CD14-positive monocyte (primary cell): ENCODE data around the gene ANO4. TPM values are rescaled to one million over a fixed set of nuclear protein-coding genes. Genes with fewer than 3 reads are reported as not detected.

ENCODE experiments used
- DNase-seq, 3 donors: peaks; one replicate each; pipeline ENCODE4 v3.0.0-alpha.2; 2011 to 2022
- H2AFZ ChIP-seq: 2 replicates; pipeline ENCODE4 v1.6.0; 2012; ENCODE audit warnings: mild to moderate bottlenecking, low read depth, low read length, inconsistent platforms; ENCODE audit not compliant: insufficient read depth, poor library complexity, severe bottlenecking
- H3K27ac ChIP-seq, 2 donors: 1 replicate in 1 of 2; 2 replicates in 1 of 2; pipeline ENCODE4 v1.5.1; 2012 to 2013; ENCODE audit warnings: low read length in 2 of 2, control low read depth in 1 of 2, inconsistent platforms in 1 of 2, low read depth in 1 of 2, mild to moderate bottlenecking in 1 of 2
- H3K27me3 ChIP-seq, 2 donors: one replicate each; pipeline versions ENCODE4 v1.6.0 to v1.6.1; 2011 to 2013; ENCODE audit warnings: low read length in 2 of 2; ENCODE audit not compliant: control insufficient read depth in 2 of 2, insufficient read depth in 2 of 2
- H3K36me3 ChIP-seq, 2 donors: replicated peaks in 1 of 2; 1 replicate in 1 of 2; 2 replicates in 1 of 2; pipeline versions ENCODE4 v1.5.1 to v1.6.1; 2012 to 2013; ENCODE audit warnings: low read length in 2 of 2, control low read depth in 1 of 2, inconsistent platforms in 1 of 2, mild to moderate bottlenecking in 1 of 2; ENCODE audit not compliant: insufficient read depth in 2 of 2, control insufficient read depth in 1 of 2
- H3K4me1 ChIP-seq, 2 donors: 1 replicate in 1 of 2; 2 replicates in 1 of 2; pipeline versions ENCODE4 v1.5.1 to v1.6.1; 2012 to 2013; ENCODE audit warnings: low read length in 2 of 2, control low read depth in 1 of 2, inconsistent platforms in 1 of 2, mild to moderate bottlenecking in 1 of 2, moderate library complexity in 1 of 2; ENCODE audit not compliant: insufficient read depth in 2 of 2, control insufficient read depth in 1 of 2
- H3K4me2 ChIP-seq: replicated peaks from 2 replicates; pipeline ENCODE3; 2012; ENCODE audit warnings: low read length, moderate library complexity, mild to moderate bottlenecking; ENCODE audit not compliant: poor library complexity, severe bottlenecking; ENCODE audit errors: extremely low read depth
- H3K4me3 ChIP-seq, 3 experiments: fragments of 200-600 bp in 1 of 3; sonication (generic) in 1 of 3; replicated peaks in 1 of 3; 1 replicate in 2 of 3; 2 replicates in 1 of 3; pipeline ENCODE4 v1.5.1; 2011 to 2013; ENCODE audit warnings: low read length in 3 of 3, mild to moderate bottlenecking in 3 of 3, control low read depth in 2 of 3, low read depth in 2 of 3, inconsistent platforms in 1 of 3, moderate library complexity in 1 of 3
- H3K79me2 ChIP-seq: 2 replicates; pipeline ENCODE4 v1.6.0; 2012; ENCODE audit warnings: mild to moderate bottlenecking, control low read depth, inconsistent platforms, low read length, moderate library complexity; ENCODE audit not compliant: insufficient read depth
- H3K9ac ChIP-seq: 2 replicates; pipeline ENCODE4 v1.6.0; 2017; ENCODE audit warnings: low read length, mild to moderate bottlenecking; ENCODE audit not compliant: insufficient read depth, poor library complexity, severe bottlenecking
- H3K9me3 ChIP-seq, 2 donors: replicated peaks in 1 of 2; 1 replicate in 1 of 2; 2 replicates in 1 of 2; pipeline versions ENCODE4 v1.5.1 to v1.6.1; 2012 to 2013; ENCODE audit warnings: low read length in 2 of 2, control low read depth in 1 of 2; ENCODE audit not compliant: control insufficient read depth in 1 of 2, insufficient read depth in 1 of 2
- H4K20me1 ChIP-seq: 2 replicates; pipeline ENCODE4 v1.6.0; 2012; ENCODE audit warnings: mild to moderate bottlenecking, low read length, control low read depth, moderate library complexity; ENCODE audit not compliant: insufficient read depth
- H3K27ac Mint-ChIP-seq, 7 donors: one replicate each; pipeline ENCODE4 v1.8.0; 2020; ENCODE audit warnings: mild to moderate bottlenecking in 7 of 7, mixed read lengths in 7 of 7, moderate library complexity in 6 of 7, inconsistent platforms in 2 of 7
- H3K27me3 Mint-ChIP-seq, 3 donors: one replicate each; pipeline ENCODE4 v1.8.0; 2021 to 2022; ENCODE audit warnings: low read depth in 3 of 3, mild to moderate bottlenecking in 3 of 3, mixed read lengths in 3 of 3, moderate library complexity in 3 of 3, inconsistent platforms in 1 of 3
- H3K36me3 Mint-ChIP-seq, 2 donors: one replicate each; pipeline ENCODE4 v1.8.0; 2020; ENCODE audit warnings: mixed read lengths in 2 of 2, inconsistent platforms in 1 of 2, mild to moderate bottlenecking in 1 of 2
- H3K4me1 Mint-ChIP-seq: one replicate; pipeline ENCODE4 v1.8.0; 2020; ENCODE audit warnings: mild to moderate bottlenecking, mixed read lengths
- H3K4me3 Mint-ChIP-seq, 2 donors: one replicate each; pipeline ENCODE4 v1.8.0; 2020; ENCODE audit warnings: mild to moderate bottlenecking in 2 of 2, mixed read lengths in 2 of 2, moderate library complexity in 1 of 2
- H3K9me3 Mint-ChIP-seq, 7 donors: one replicate each; pipeline ENCODE4 v1.8.0; 2020 to 2022; ENCODE audit warnings: mixed read lengths in 7 of 7, mild to moderate bottlenecking in 6 of 7, moderate library complexity in 6 of 7, inconsistent platforms in 2 of 7
- WGBS: methylation state at CpG from one replicate; pipeline ENCODE4 v1.1.5; 2013; ENCODE audit warnings: missing lambda C conversion rate; ENCODE audit not compliant: insufficient coverage; 5-methylcytosine and 5-hydroxymethylcytosine counted together
- intact Hi-C, 2 donors: fragments of 100-400 bp; cut with micrococcal nuclease; formaldehyde crosslinking; loops; one replicate each; pipeline versions ENCODE4 v1.15.0 to v1.15.1; 2023
- polyA plus RNA-seq, 3 donors: library from polyadenylated mRNA; depleted of rRNA in 1 of 3; unstranded in 2 of 3; stranded (reverse) in 1 of 3; fragments of 300-500 nt in 2 of 3; fragments of >200 nt in 1 of 3; fragmentation: Illumina TruSeq in 2 of 3; gene quantifications; 1 replicate in 2 of 3; 2 replicates in 1 of 3; pipeline ENCODE4 v1.2.3, GENCODE V29; 2012 to 2021
- TF ChIP-seq, protein P1 (sequence below): fragments of 200-600 bp; IDR thresholded peaks from one replicate; pipeline ENCODE4 v1.8.0; 2022; ENCODE audit warnings: antibody characterized with exemption, mild to moderate bottlenecking

The ANO4 gene
- polyA plus RNA-seq, 3 donors = not detected

DNA sequence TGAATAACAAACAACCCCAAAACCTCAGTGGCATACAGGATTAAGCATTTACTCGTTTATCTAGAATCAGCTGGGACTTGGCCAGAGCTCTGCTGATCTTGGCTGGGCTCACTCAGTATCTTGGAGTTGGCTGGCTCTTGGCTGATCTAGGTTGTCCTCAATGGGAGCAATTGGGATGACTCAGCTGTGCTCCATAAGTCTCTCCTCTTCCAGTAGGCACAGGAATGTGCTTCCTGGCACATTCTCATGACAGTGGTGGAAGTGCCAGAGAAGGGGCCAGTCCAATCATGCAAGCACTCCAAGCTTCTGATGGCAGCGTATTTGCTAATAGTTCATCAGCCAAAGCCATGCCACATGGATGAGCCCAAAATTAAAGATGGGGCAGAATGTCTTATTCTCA, 41.7 kb upstream of the ANO4 start:
- no peaks in the 10 kb centered on the region for H3K36me3 Mint-ChIP-seq
- no peak overlapping the region for H3K9ac ChIP-seq
- intact Hi-C loops = no loop called here
- H3K4me1 ChIP-seq = no peaks in the 10 kb centered on the region
- H3K4me2 ChIP-seq = no peak overlapping the region
- H2AFZ ChIP-seq = no peak overlapping the region
- no peak overlapping the region for H3K4me3 ChIP-seq
- no peak overlapping the region for H3K4me3 Mint-ChIP-seq
- TF ChIP-seq, protein P1, sequence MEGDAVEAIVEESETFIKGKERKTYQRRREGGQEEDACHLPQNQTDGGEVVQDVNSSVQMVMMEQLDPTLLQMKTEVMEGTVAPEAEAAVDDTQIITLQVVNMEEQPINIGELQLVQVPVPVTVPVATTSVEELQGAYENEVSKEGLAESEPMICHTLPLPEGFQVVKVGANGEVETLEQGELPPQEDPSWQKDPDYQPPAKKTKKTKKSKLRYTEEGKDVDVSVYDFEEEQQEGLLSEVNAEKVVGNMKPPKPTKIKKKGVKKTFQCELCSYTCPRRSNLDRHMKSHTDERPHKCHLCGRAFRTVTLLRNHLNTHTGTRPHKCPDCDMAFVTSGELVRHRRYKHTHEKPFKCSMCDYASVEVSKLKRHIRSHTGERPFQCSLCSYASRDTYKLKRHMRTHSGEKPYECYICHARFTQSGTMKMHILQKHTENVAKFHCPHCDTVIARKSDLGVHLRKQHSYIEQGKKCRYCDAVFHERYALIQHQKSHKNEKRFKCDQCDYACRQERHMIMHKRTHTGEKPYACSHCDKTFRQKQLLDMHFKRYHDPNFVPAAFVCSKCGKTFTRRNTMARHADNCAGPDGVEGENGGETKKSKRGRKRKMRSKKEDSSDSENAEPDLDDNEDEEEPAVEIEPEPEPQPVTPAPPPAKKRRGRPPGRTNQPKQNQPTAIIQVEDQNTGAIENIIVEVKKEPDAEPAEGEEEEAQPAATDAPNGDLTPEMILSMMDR = no peak
- H3K4me1 Mint-ChIP-seq = no peaks in the 10 kb centered on the region
- 100% methylated on average over 1 of the region's 2 CpGs for WGBS
- peaks cover 2 to 3% (median 3%) of the 10 kb centered on the region in 3 donors for H3K27me3 Mint-ChIP-seq
- no peaks in the 10 kb centered on the region for H3K27me3 ChIP-seq
- no peak overlapping the region for H3K27ac ChIP-seq
- H3K9me3 ChIP-seq = no peaks in the 10 kb centered on the region
- no peaks in the 10 kb centered on the region for H3K36me3 ChIP-seq
- H3K27ac Mint-ChIP-seq = no peak overlapping the region
- no peaks in the 10 kb centered on the region for H4K20me1 ChIP-seq
- peaks cover 0 to 3% (median 0%) of the 10 kb centered on the region in 7 donors for H3K9me3 Mint-ChIP-seq
- no peak for DNase-seq
- H3K79me2 ChIP-seq = no peaks in the 10 kb centered on the region

- TF ChIP-seq, protein P1 = no peak
- peaks cover 0 to 3% (median 2%) of the 10 kb centered on the region in 3 donors for H3K27me3 Mint-ChIP-seq
- no peaks in the 10 kb centered on the region for H3K27me3 ChIP-seq
- peaks cover 0 to 2% (median 0%) of the 10 kb centered on the region in 7 donors for H3K9me3 Mint-ChIP-seq
- intact Hi-C loops = no loop called here
- H3K27ac Mint-ChIP-seq = no peak overlapping the region
- no peak overlapping the region for H3K4me3 Mint-ChIP-seq
- no peaks in the 10 kb centered on the region for H3K36me3 Mint-ChIP-seq
- no peaks in the 10 kb centered on the region for H3K79me2 ChIP-seq
- H3K4me2 ChIP-seq = no peak overlapping the region
- no peaks in the 10 kb centered on the region for H3K9me3 ChIP-seq
- no peak overlapping the region for H2AFZ ChIP-seq
- no peak for DNase-seq
- H3K4me1 ChIP-seq = no peaks in the 10 kb centered on the region
- H3K4me1 Mint-ChIP-seq = no peaks in the 10 kb centered on the region
- WGBS = 86% methylated on average over 2 of the region's 2 CpGs
- no peaks in the 10 kb centered on the region for H4K20me1 ChIP-seq
- H3K9ac ChIP-seq = no peak overlapping the region
- H3K27ac ChIP-seq = no peak overlapping the region
- no peak overlapping the region for H3K4me3 ChIP-seq
- no peaks in the 10 kb centered on the region for H3K36me3 ChIP-seq
Measured at GRCh38 chr12:100753837-100754236, 40.7 kb upstream of the ANO4 start.
